H1 (cell line): ENCODE data around the gene TRIAP1. TPM values are rescaled to one million over a fixed set of nuclear protein-coding genes. Genes with fewer than 3 reads are reported as not detected.

ENCODE experiments used
- CTCF ChIA-PET: fragments of 300-600 bp; sonication (Branson Sonifier 250); formaldehyde crosslinking; loops from one replicate; lab custom pipeline; 2021; ENCODE audit not compliant: partially characterized antibody; lab: Charles Lee
- POLR2A ChIA-PET: fragments of 300-600 bp; sonication (Branson Sonifier 250); formaldehyde crosslinking; loops from one replicate; lab custom pipeline; 2021; ENCODE audit warnings: inconsistent platforms; ENCODE audit not compliant: partially characterized antibody; lab: Charles Lee
- DNase-seq, 2 experiments: peaks; one replicate each; pipeline versions ENCODE4 v3.0.0 to v3.0.0-alpha.2; 2010 to 2022; ENCODE audit warnings: low spot score in 2 of 2, low read depth in 1 of 2, mixed read lengths in 1 of 2
- FAIRE-seq: peaks from 2 replicates; lab custom pipeline; 2011; peaks lifted over from hg19 to GRCh38; lab: Jason Lieb, UNC
- H2AFZ ChIP-seq: 2 replicates; pipeline ENCODE4 v1.8.1; 2012; ENCODE audit warnings: low read length, inconsistent platforms
- H2AK5ac ChIP-seq: 2 replicates; pipeline ENCODE4 v1.6.1; 2013; ENCODE audit warnings: low read depth, low read length
- H2BK120ac ChIP-seq: replicated peaks from 2 replicates; pipeline ENCODE3; 2013; ENCODE audit warnings: low read depth, low read length, inconsistent platforms
- H2BK12ac ChIP-seq: 2 replicates; pipeline ENCODE4 v1.6.1; 2013; ENCODE audit warnings: low read depth, low read length
- H2BK15ac ChIP-seq: 2 replicates; pipeline ENCODE4 v1.6.1; 2013; ENCODE audit warnings: low read length
- H2BK20ac ChIP-seq: 2 replicates; pipeline ENCODE4 v1.6.1; 2013; ENCODE audit warnings: low read length
- H2BK5ac ChIP-seq: 2 replicates; pipeline ENCODE4 v1.6.1; 2013; ENCODE audit warnings: low read depth, low read length
- H3K14ac ChIP-seq: 2 replicates; pipeline ENCODE4 v1.6.1; 2013; ENCODE audit warnings: inconsistent platforms; ENCODE audit not compliant: insufficient read length
- H3K18ac ChIP-seq: 2 replicates; pipeline ENCODE4 v1.6.1; 2013; ENCODE audit warnings: low read length; ENCODE audit errors: extremely low read depth
- H3K23ac ChIP-seq: 2 replicates; pipeline ENCODE4 v1.6.1; 2013; ENCODE audit warnings: inconsistent platforms; ENCODE audit not compliant: insufficient read length
- H3K23me2 ChIP-seq: 2 replicates; pipeline ENCODE4 v1.6.1; 2013; ENCODE audit warnings: low read depth, low read length
- H3K27ac ChIP-seq: 2 replicates; pipeline ENCODE4 v1.6.1; 2011; ENCODE audit warnings: low read depth, low read length, inconsistent platforms
- H3K27me3 ChIP-seq, 4 experiments: replicated peaks in 1 of 4; 1 replicate in 1 of 4; 2 replicates in 3 of 4; pipeline versions ENCODE4 v1.6.1 to v1.8.1; 2011 to 2013; ENCODE audit warnings: low read length in 3 of 4, mild to moderate bottlenecking in 3 of 4, inconsistent platforms in 2 of 4, mixed read lengths in 2 of 4, moderate library complexity in 1 of 4; ENCODE audit not compliant: control insufficient read depth in 3 of 4, insufficient read depth in 3 of 4; ENCODE audit errors: extremely low read depth in 1 of 4
- H3K36me3 ChIP-seq, 4 experiments: 2 replicates each; pipeline versions ENCODE4 v1.6.1 to v1.8.1; 2011 to 2013; ENCODE audit warnings: mild to moderate bottlenecking in 4 of 4, low read length in 3 of 4, moderate library complexity in 2 of 4, control low read depth in 1 of 4, inconsistent platforms in 1 of 4; ENCODE audit not compliant: insufficient read depth in 4 of 4, control insufficient read depth in 2 of 4
- H3K4ac ChIP-seq: replicated peaks from 2 replicates; pipeline ENCODE3; 2013; ENCODE audit warnings: low read length, low read depth, mixed read lengths, inconsistent platforms; ENCODE audit not compliant: insufficient read length
- H3K4me1 ChIP-seq, 4 experiments: replicated peaks in 1 of 4; 1 replicate in 1 of 4; 2 replicates in 3 of 4; pipeline versions ENCODE4 v1.6.1 to v1.8.1; 2011 to 2013; ENCODE audit warnings: low read length in 3 of 4, inconsistent platforms in 2 of 4, mixed read lengths in 1 of 4; ENCODE audit not compliant: insufficient read depth in 4 of 4, control insufficient read depth in 3 of 4
- H3K4me2 ChIP-seq, 2 experiments: 2 replicates each; pipeline versions ENCODE4 v1.6.1 to v1.8.1; 2011 to 2013; ENCODE audit warnings: low read depth in 2 of 2, low read length in 2 of 2, control low read depth in 1 of 2, inconsistent platforms in 1 of 2, mild to moderate bottlenecking in 1 of 2; ENCODE audit not compliant: insufficient read depth in 1 of 2
- H3K4me3 ChIP-seq, 4 experiments: fragments of 200-600, 300-600 bp in 1 of 4; sonication (generic), shearing (Covaris generic), sonication (Bioruptor Twin) in 1 of 4; 2 replicates each; pipeline versions ENCODE4 v1.5.1 to v1.8.1; 2011 to 2016; ENCODE audit warnings: low read length in 4 of 4, low read depth in 3 of 4, control low read depth in 2 of 4, inconsistent platforms in 2 of 4, mild to moderate bottlenecking in 2 of 4, mixed read lengths in 1 of 4, moderate library complexity in 1 of 4; ENCODE audit not compliant: insufficient read depth in 2 of 4; ENCODE audit errors: extremely low read depth in 1 of 4
- H3K56ac ChIP-seq: replicated peaks from 2 replicates; pipeline ENCODE3; 2013; ENCODE audit warnings: low read depth, mild to moderate bottlenecking, mixed read lengths, low read length, inconsistent platforms; ENCODE audit not compliant: insufficient read length
- H3K79me1 ChIP-seq: 2 replicates; pipeline ENCODE4 v1.6.1; 2013; ENCODE audit warnings: low read depth, low read length, control low read depth
- H3K79me2 ChIP-seq, 2 experiments: 2 replicates each; pipeline versions ENCODE4 v1.6.1 to v1.8.1; 2012 to 2013; ENCODE audit warnings: low read length in 2 of 2, mild to moderate bottlenecking in 2 of 2, inconsistent platforms in 1 of 2; ENCODE audit not compliant: insufficient read depth in 2 of 2, control insufficient read depth in 1 of 2
- H3K9ac ChIP-seq, 4 experiments: replicated peaks in 1 of 4; 1 replicate in 1 of 4; 2 replicates in 3 of 4; pipeline versions ENCODE4 v1.6.1 to v1.8.1; 2011 to 2013; ENCODE audit warnings: low read depth in 3 of 4, low read length in 3 of 4, control low read depth in 2 of 4, mild to moderate bottlenecking in 2 of 4, moderate library complexity in 2 of 4, inconsistent platforms in 1 of 4; ENCODE audit errors: extremely low read depth in 1 of 4
- H3K9me3 ChIP-seq, 2 experiments: 2 replicates each; pipeline versions ENCODE4 v1.6.1 to v1.8.1; 2012 to 2013; ENCODE audit warnings: mild to moderate bottlenecking in 2 of 2, moderate library complexity in 2 of 2, control low read depth in 1 of 2, inconsistent platforms in 1 of 2, low read depth in 1 of 2, low read length in 1 of 2, mixed read lengths in 1 of 2; ENCODE audit not compliant: insufficient read depth in 2 of 2
- H4K20me1 ChIP-seq, 2 experiments: replicated peaks in 1 of 2; 2 replicates each; pipeline versions ENCODE3 to v1.8.1; 2011 to 2013; ENCODE audit warnings: inconsistent platforms in 2 of 2, low read length in 2 of 2, mild to moderate bottlenecking in 1 of 2; ENCODE audit not compliant: insufficient read depth in 2 of 2, control insufficient read depth in 1 of 2
- H4K5ac ChIP-seq: 2 replicates; pipeline ENCODE4 v1.6.1; 2013; ENCODE audit warnings: low read length, low read depth, mixed read lengths, inconsistent platforms; ENCODE audit not compliant: insufficient read length
- H4K8ac ChIP-seq: 2 replicates; pipeline ENCODE4 v1.8.0; 2013; ENCODE audit warnings: mild to moderate bottlenecking, moderate library complexity, low read length, inconsistent platforms; ENCODE audit not compliant: insufficient read depth; ENCODE audit errors: extremely low read depth
- H4K91ac ChIP-seq: replicated peaks from 2 replicates; pipeline ENCODE3; 2013; ENCODE audit warnings: low read length, mixed read lengths, inconsistent platforms; ENCODE audit not compliant: insufficient read length
- CHD2 ChIP-seq: IDR thresholded peaks from 2 replicates; pipeline ENCODE4 v1.6.1; 2012; ENCODE audit warnings: low read length, improper control_type of control experiment
- CTBP2 ChIP-seq: IDR thresholded peaks from 2 replicates; pipeline ENCODE4 v1.7.0; 2011; ENCODE audit warnings: borderline replicate concordance, mild to moderate bottlenecking, moderate library complexity, mixed read lengths, low read length; ENCODE audit not compliant: insufficient read depth, insufficient read length
- EZH2 ChIP-seq: fragments of 200-600 bp; sonication (generic); IDR thresholded peaks from 2 replicates; pipeline ENCODE4 v1.7.1; 2012; ENCODE audit warnings: low read depth, mild to moderate bottlenecking, moderate library complexity, low read length, inconsistent platforms; ENCODE audit not compliant: severe bottlenecking
- POLR2A ChIP-seq, 2 experiments: IDR thresholded peaks; 1 replicate in 1 of 2; 2 replicates in 1 of 2; pipeline ENCODE4 v1.6.1; 2011; ENCODE audit warnings: low read depth in 2 of 2, low read length in 2 of 2, mild to moderate bottlenecking in 2 of 2; ENCODE audit errors: control extremely low read depth in 1 of 2
- SIN3A ChIP-seq, 2 experiments: IDR thresholded peaks in 1 of 2; conservative IDR thresholded peaks in 1 of 2; 2 replicates each; pipeline ENCODE4 v1.6.1; 2011 to 2012; ENCODE audit warnings: low read length in 2 of 2, improper control_type of control experiment in 1 of 2, low read depth in 1 of 2, mild to moderate bottlenecking in 1 of 2
- SP1 ChIP-seq: IDR thresholded peaks from 2 replicates; pipeline ENCODE4 v1.6.1; 2011; ENCODE audit warnings: low read depth, low read length
- ZNF274 ChIP-seq: IDR thresholded peaks from 2 replicates; pipeline ENCODE4 v1.7.0; 2012; ENCODE audit warnings: low read length, borderline replicate concordance; ENCODE audit errors: extremely low read depth
- WGBS, 2 experiments: shearing (Covaris generic) in 1 of 2; methylation state at CpG; one replicate each; pipeline versions ENCODE4 v1.1.6 to v1.1.7; 2013 to 2015; ENCODE audit warnings: low lambda C conversion rate in 2 of 2, mixed read lengths in 2 of 2, inconsistent platforms in 1 of 2, low coverage in 1 of 2, missing lambda C conversion rate in 1 of 2; ENCODE audit not compliant: insufficient replicate concordance in 2 of 2, insufficient coverage in 1 of 2, insufficient read length in 1 of 2; ENCODE audit errors: extremely low coverage in 1 of 2, missing lambda C conversion rate in 1 of 2; 5-methylcytosine and 5-hydroxymethylcytosine counted together
- polyA plus RNA-seq, 7 experiments: library from polyadenylated mRNA; depleted of rRNA in 3 of 7; stranded (reverse) in 5 of 7; unstranded in 2 of 7; fragments of >200 nt in 5 of 7; fragments of 200-250 nt in 2 of 7; gene quantifications; 1 replicate in 5 of 7; 2 replicates in 1 of 7; 4 replicates in 1 of 7; pipeline versions ENCODE4 v1.2.1 to v1.2.3, GENCODE V29; 2011 to 2013; ENCODE audit warnings: missing spikeins in 2 of 7, mixed read lengths in 2 of 7
- total RNA-seq: library from RNA; stranded (reverse); fragmentation: NEBNext Ultra II Directional; extraction: Animal tissue kit (Norgen Biotek cat#: 25700); gene quantifications from 2 replicates; pipeline ENCODE4 v1.2.1, GENCODE V29; 2021
- TF ChIP-seq, protein P1 (sequence below): IDR thresholded peaks from 2 replicates; pipeline ENCODE4 v1.6.1; 2012; ENCODE audit warnings: inconsistent platforms
- TF ChIP-seq, protein P2 (sequence below): IDR thresholded peaks from 2 replicates; pipeline ENCODE4 v1.6.1; 2012; ENCODE audit warnings: low read length, inconsistent platforms

Gene TRIAP1
- total and polyA plus RNA-seq, 2 of the 8 experiments (the other 6 are each of a cell fraction or from before 2014, with no cell fraction given), result 42.0 to 63.4 TPM

DNA sequence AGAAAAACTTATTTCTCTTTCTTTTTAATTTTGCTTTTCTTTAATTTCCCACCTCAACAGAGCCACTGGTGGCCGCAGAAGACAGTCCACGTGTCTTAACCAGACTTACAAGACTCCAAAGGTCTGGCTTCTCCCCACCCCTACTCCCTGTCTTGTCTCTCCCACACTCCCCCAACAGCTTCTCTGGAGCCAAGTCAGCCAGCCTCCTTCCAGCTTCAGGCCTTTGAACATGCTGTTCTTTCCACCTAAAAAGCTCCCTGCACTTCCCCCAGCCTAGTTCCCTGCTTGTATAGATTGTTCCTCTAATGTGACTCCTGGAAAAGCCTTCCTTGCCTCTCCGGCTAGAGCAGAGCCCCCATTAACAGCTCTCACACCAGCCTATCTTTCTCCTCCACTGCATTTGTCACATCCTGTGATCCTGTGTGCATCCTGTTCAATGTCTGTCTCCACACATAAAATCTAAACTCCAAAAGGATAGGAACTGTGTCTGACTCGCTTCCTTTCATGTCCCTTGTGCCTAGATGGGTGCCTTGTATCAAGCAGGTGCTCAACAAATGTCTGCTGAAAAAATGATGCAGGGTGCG, 42.0 kb upstream of the TRIAP1 start:
- no peak overlapping the region for H3K18ac ChIP-seq
- no peak overlapping the region for H3K9ac ChIP-seq
- no peak overlapping the region for H2AFZ ChIP-seq
- H3K27ac ChIP-seq, result no peak overlapping the region
- no peaks in the 10 kb centered on the region for H3K23me2 ChIP-seq
- TF ChIP-seq SP1 (no peak), CTBP2 (no peak), SIN3A (conservative IDR thresholded peaks at IDR 0.05 in 1 of 2, IDR thresholded peaks at IDR 0.05 in 1 of 2; ENCODE audit: low read depth in 1 of 2, low read length in 2 of 2) (no peak), EZH2 (no peak), ZNF274 (no peak), POLR2A (IDR thresholded peaks at IDR 0.05; ENCODE audit: control extremely low read depth in 1 of 2, low read depth in 2 of 2, low read length in 2 of 2) (no peak), CHD2 (no peak)
- TF ChIP-seq, protein P1, sequence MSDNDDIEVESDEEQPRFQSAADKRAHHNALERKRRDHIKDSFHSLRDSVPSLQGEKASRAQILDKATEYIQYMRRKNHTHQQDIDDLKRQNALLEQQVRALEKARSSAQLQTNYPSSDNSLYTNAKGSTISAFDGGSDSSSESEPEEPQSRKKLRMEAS, result no peak
- TF ChIP-seq, protein P2, sequence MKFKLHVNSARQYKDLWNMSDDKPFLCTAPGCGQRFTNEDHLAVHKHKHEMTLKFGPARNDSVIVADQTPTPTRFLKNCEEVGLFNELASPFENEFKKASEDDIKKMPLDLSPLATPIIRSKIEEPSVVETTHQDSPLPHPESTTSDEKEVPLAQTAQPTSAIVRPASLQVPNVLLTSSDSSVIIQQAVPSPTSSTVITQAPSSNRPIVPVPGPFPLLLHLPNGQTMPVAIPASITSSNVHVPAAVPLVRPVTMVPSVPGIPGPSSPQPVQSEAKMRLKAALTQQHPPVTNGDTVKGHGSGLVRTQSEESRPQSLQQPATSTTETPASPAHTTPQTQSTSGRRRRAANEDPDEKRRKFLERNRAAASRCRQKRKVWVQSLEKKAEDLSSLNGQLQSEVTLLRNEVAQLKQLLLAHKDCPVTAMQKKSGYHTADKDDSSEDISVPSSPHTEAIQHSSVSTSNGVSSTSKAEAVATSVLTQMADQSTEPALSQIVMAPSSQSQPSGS, result no peak
- no peaks in the 10 kb centered on the region for H3K4me1 ChIP-seq
- H2BK5ac ChIP-seq, result no peak overlapping the region
- H2BK20ac ChIP-seq, result no peak overlapping the region
- no peak overlapping the region for H2BK120ac ChIP-seq
- DNase-seq (no peak), FAIRE-seq (no peak)
- H2BK12ac ChIP-seq, result no peak overlapping the region
- peaks cover 0 to 2% (median 0%) of the 10 kb centered on the region in 4 experiments; a peak in 2 of 8 replicates for H3K36me3 ChIP-seq
- no peak overlapping the region for H2BK15ac ChIP-seq
- no peak overlapping the region for H3K4me2 ChIP-seq
- H4K20me1 ChIP-seq, result no peaks in the 10 kb centered on the region
- H3K4ac ChIP-seq, result no peak overlapping the region
- WGBS, 2 experiments, result 75% methylated on average over 5 of the region's 5 CpGs; no CpG with 5 or more reads in 1 of the 2 experiments
- H3K27me3 ChIP-seq, result no peaks in the 10 kb centered on the region; a peak in 1 of 7 replicates
- no peak overlapping the region for H3K14ac ChIP-seq
- H3K9me3 ChIP-seq, result no peaks in the 10 kb centered on the region; a peak in 1 of 4 replicates
- H2AK5ac ChIP-seq, result no peak overlapping the region
- no peaks in the 10 kb centered on the region for H3K79me2 ChIP-seq
- POLR2A ChIA-PET, result interaction anchor here (1.1 to 1.4 kb wide), 2 partner anchors 13 to 34 kb away, joined by 3 read pairs; no protein-coding TSS in a partner anchor
- H3K79me1 ChIP-seq, result peaks cover 2% of the 10 kb centered on the region; the same call in 1 of the 2 replicates
- H3K56ac ChIP-seq, result no peak overlapping the region
- CTCF ChIA-PET, result interaction anchor here (6.6 kb wide), 1 partner anchor 20 kb away, joined by 47 read pairs; the partner anchor contains the start of gene SRSF9
- H4K8ac ChIP-seq, result no peak overlapping the region
- no peak overlapping the region for H4K5ac ChIP-seq
- no peak overlapping the region for H4K91ac ChIP-seq
- H3K23ac ChIP-seq, result no peak overlapping the region
- H3K4me3 ChIP-seq, result no peak overlapping the region
